H1 (cell line): ENCODE results near the gene ABLIM1. TPM values are rescaled to one million over a fixed set of nuclear protein-coding genes. Genes with fewer than 3 reads are reported as not detected.

Source experiments
- CTCF ChIA-PET: fragments of 300-600 bp; sonication (Branson Sonifier 250); formaldehyde crosslinking; loops from one replicate; lab custom pipeline; 2021; ENCODE audit not compliant: partially characterized antibody; lab: Charles Lee
- POLR2A ChIA-PET: fragments of 300-600 bp; sonication (Branson Sonifier 250); formaldehyde crosslinking; loops from one replicate; lab custom pipeline; 2021; ENCODE audit warnings: inconsistent platforms; ENCODE audit not compliant: partially characterized antibody; lab: Charles Lee
- DNase-seq, 2 experiments: peaks; one replicate each; pipeline versions ENCODE4 v3.0.0 to v3.0.0-alpha.2; 2010 to 2022; ENCODE audit warnings: low spot score in 2 of 2, low read depth in 1 of 2, mixed read lengths in 1 of 2
- FAIRE-seq: peaks from 2 replicates; lab custom pipeline; 2011; peaks lifted over from hg19 to GRCh38; lab: Jason Lieb, UNC
- H2AFZ ChIP-seq: 2 replicates; pipeline ENCODE4 v1.8.1; 2012; ENCODE audit warnings: low read length, inconsistent platforms
- H2AK5ac ChIP-seq: 2 replicates; pipeline ENCODE4 v1.6.1; 2013; ENCODE audit warnings: low read depth, low read length
- H2BK120ac ChIP-seq: replicated peaks from 2 replicates; pipeline ENCODE3; 2013; ENCODE audit warnings: low read depth, low read length, inconsistent platforms
- H2BK12ac ChIP-seq: 2 replicates; pipeline ENCODE4 v1.6.1; 2013; ENCODE audit warnings: low read depth, low read length
- H2BK15ac ChIP-seq: 2 replicates; pipeline ENCODE4 v1.6.1; 2013; ENCODE audit warnings: low read length
- H2BK20ac ChIP-seq: 2 replicates; pipeline ENCODE4 v1.6.1; 2013; ENCODE audit warnings: low read length
- H2BK5ac ChIP-seq: 2 replicates; pipeline ENCODE4 v1.6.1; 2013; ENCODE audit warnings: low read depth, low read length
- H3K14ac ChIP-seq: 2 replicates; pipeline ENCODE4 v1.6.1; 2013; ENCODE audit warnings: inconsistent platforms; ENCODE audit not compliant: insufficient read length
- H3K18ac ChIP-seq: 2 replicates; pipeline ENCODE4 v1.6.1; 2013; ENCODE audit warnings: low read length; ENCODE audit errors: extremely low read depth
- H3K23ac ChIP-seq: 2 replicates; pipeline ENCODE4 v1.6.1; 2013; ENCODE audit warnings: inconsistent platforms; ENCODE audit not compliant: insufficient read length
- H3K23me2 ChIP-seq: 2 replicates; pipeline ENCODE4 v1.6.1; 2013; ENCODE audit warnings: low read depth, low read length
- H3K27ac ChIP-seq: 2 replicates; pipeline ENCODE4 v1.6.1; 2011; ENCODE audit warnings: low read depth, low read length, inconsistent platforms
- H3K27me3 ChIP-seq, 4 experiments: replicated peaks in 1 of 4; 1 replicate in 1 of 4; 2 replicates in 3 of 4; pipeline versions ENCODE4 v1.6.1 to v1.8.1; 2011 to 2013; ENCODE audit warnings: low read length in 3 of 4, mild to moderate bottlenecking in 3 of 4, inconsistent platforms in 2 of 4, mixed read lengths in 2 of 4, moderate library complexity in 1 of 4; ENCODE audit not compliant: control insufficient read depth in 3 of 4, insufficient read depth in 3 of 4; ENCODE audit errors: extremely low read depth in 1 of 4
- H3K36me3 ChIP-seq, 4 experiments: 2 replicates each; pipeline versions ENCODE4 v1.6.1 to v1.8.1; 2011 to 2013; ENCODE audit warnings: mild to moderate bottlenecking in 4 of 4, low read length in 3 of 4, moderate library complexity in 2 of 4, control low read depth in 1 of 4, inconsistent platforms in 1 of 4; ENCODE audit not compliant: insufficient read depth in 4 of 4, control insufficient read depth in 2 of 4
- H3K4ac ChIP-seq: replicated peaks from 2 replicates; pipeline ENCODE3; 2013; ENCODE audit warnings: low read length, low read depth, mixed read lengths, inconsistent platforms; ENCODE audit not compliant: insufficient read length
- H3K4me1 ChIP-seq, 4 experiments: replicated peaks in 1 of 4; 1 replicate in 1 of 4; 2 replicates in 3 of 4; pipeline versions ENCODE4 v1.6.1 to v1.8.1; 2011 to 2013; ENCODE audit warnings: low read length in 3 of 4, inconsistent platforms in 2 of 4, mixed read lengths in 1 of 4; ENCODE audit not compliant: insufficient read depth in 4 of 4, control insufficient read depth in 3 of 4
- H3K4me2 ChIP-seq, 2 experiments: 2 replicates each; pipeline versions ENCODE4 v1.6.1 to v1.8.1; 2011 to 2013; ENCODE audit warnings: low read depth in 2 of 2, low read length in 2 of 2, control low read depth in 1 of 2, inconsistent platforms in 1 of 2, mild to moderate bottlenecking in 1 of 2; ENCODE audit not compliant: insufficient read depth in 1 of 2
- H3K4me3 ChIP-seq, 4 experiments: fragments of 200-600, 300-600 bp in 1 of 4; sonication (generic), shearing (Covaris generic), sonication (Bioruptor Twin) in 1 of 4; 2 replicates each; pipeline versions ENCODE4 v1.5.1 to v1.8.1; 2011 to 2016; ENCODE audit warnings: low read length in 4 of 4, low read depth in 3 of 4, control low read depth in 2 of 4, inconsistent platforms in 2 of 4, mild to moderate bottlenecking in 2 of 4, mixed read lengths in 1 of 4, moderate library complexity in 1 of 4; ENCODE audit not compliant: insufficient read depth in 2 of 4; ENCODE audit errors: extremely low read depth in 1 of 4
- H3K56ac ChIP-seq: replicated peaks from 2 replicates; pipeline ENCODE3; 2013; ENCODE audit warnings: low read depth, mild to moderate bottlenecking, mixed read lengths, low read length, inconsistent platforms; ENCODE audit not compliant: insufficient read length
- H3K79me1 ChIP-seq: 2 replicates; pipeline ENCODE4 v1.6.1; 2013; ENCODE audit warnings: low read depth, low read length, control low read depth
- H3K79me2 ChIP-seq, 2 experiments: 2 replicates each; pipeline versions ENCODE4 v1.6.1 to v1.8.1; 2012 to 2013; ENCODE audit warnings: low read length in 2 of 2, mild to moderate bottlenecking in 2 of 2, inconsistent platforms in 1 of 2; ENCODE audit not compliant: insufficient read depth in 2 of 2, control insufficient read depth in 1 of 2
- H3K9ac ChIP-seq, 4 experiments: replicated peaks in 1 of 4; 1 replicate in 1 of 4; 2 replicates in 3 of 4; pipeline versions ENCODE4 v1.6.1 to v1.8.1; 2011 to 2013; ENCODE audit warnings: low read depth in 3 of 4, low read length in 3 of 4, control low read depth in 2 of 4, mild to moderate bottlenecking in 2 of 4, moderate library complexity in 2 of 4, inconsistent platforms in 1 of 4; ENCODE audit errors: extremely low read depth in 1 of 4
- H3K9me3 ChIP-seq, 2 experiments: 2 replicates each; pipeline versions ENCODE4 v1.6.1 to v1.8.1; 2012 to 2013; ENCODE audit warnings: mild to moderate bottlenecking in 2 of 2, moderate library complexity in 2 of 2, control low read depth in 1 of 2, inconsistent platforms in 1 of 2, low read depth in 1 of 2, low read length in 1 of 2, mixed read lengths in 1 of 2; ENCODE audit not compliant: insufficient read depth in 2 of 2
- H4K20me1 ChIP-seq, 2 experiments: replicated peaks in 1 of 2; 2 replicates each; pipeline versions ENCODE3 to v1.8.1; 2011 to 2013; ENCODE audit warnings: inconsistent platforms in 2 of 2, low read length in 2 of 2, mild to moderate bottlenecking in 1 of 2; ENCODE audit not compliant: insufficient read depth in 2 of 2, control insufficient read depth in 1 of 2
- H4K5ac ChIP-seq: 2 replicates; pipeline ENCODE4 v1.6.1; 2013; ENCODE audit warnings: low read length, low read depth, mixed read lengths, inconsistent platforms; ENCODE audit not compliant: insufficient read length
- H4K8ac ChIP-seq: 2 replicates; pipeline ENCODE4 v1.8.0; 2013; ENCODE audit warnings: mild to moderate bottlenecking, moderate library complexity, low read length, inconsistent platforms; ENCODE audit not compliant: insufficient read depth; ENCODE audit errors: extremely low read depth
- H4K91ac ChIP-seq: replicated peaks from 2 replicates; pipeline ENCODE3; 2013; ENCODE audit warnings: low read length, mixed read lengths, inconsistent platforms; ENCODE audit not compliant: insufficient read length
- CHD1 ChIP-seq: IDR thresholded peaks from 2 replicates; pipeline ENCODE4 v1.6.1; 2012; ENCODE audit warnings: low read depth, low read length, improper control_type of control experiment
- CREB1 ChIP-seq: IDR thresholded peaks from 2 replicates; pipeline ENCODE4 v1.6.1; 2012; ENCODE audit warnings: inconsistent platforms
- EP300 ChIP-seq, 2 experiments: IDR thresholded peaks; 1 replicate in 1 of 2; 2 replicates in 1 of 2; pipeline ENCODE4 v1.6.1; 2011 to 2012; ENCODE audit warnings: low read depth in 2 of 2, low read length in 2 of 2, mild to moderate bottlenecking in 2 of 2, borderline replicate concordance in 1 of 2, inconsistent platforms in 1 of 2, moderate library complexity in 1 of 2
- HDAC6 ChIP-seq: IDR thresholded peaks from one replicate; pipeline ENCODE4 v1.7.1; 2012; ENCODE audit warnings: low read depth, mild to moderate bottlenecking, inconsistent platforms, low read length, moderate library complexity
- KDM5A ChIP-seq: fragments of 200-600 bp; IDR thresholded peaks from 2 replicates; pipeline ENCODE4 v1.7.1; 2012; ENCODE audit warnings: mild to moderate bottlenecking, low read length, inconsistent platforms, mixed read lengths
- MAX ChIP-seq: IDR thresholded peaks from 2 replicates; pipeline ENCODE4 v1.6.1; 2012; ENCODE audit warnings: inconsistent platforms
- NRF1 ChIP-seq: IDR thresholded peaks from 2 replicates; pipeline ENCODE4 v1.6.1; 2011; ENCODE audit warnings: mild to moderate bottlenecking, low read depth, low read length, improper control_type of control experiment
- POU5F1 ChIP-seq: IDR thresholded peaks from 2 replicates; pipeline ENCODE4 v1.6.1; 2011; ENCODE audit warnings: low read depth, mild to moderate bottlenecking, low read length, moderate library complexity
- RAD21 ChIP-seq, 2 experiments: IDR thresholded peaks in 1 of 2; conservative IDR thresholded peaks in 1 of 2; 2 replicates each; pipeline ENCODE4 v1.6.1; 2011; ENCODE audit warnings: low read depth in 2 of 2, low read length in 2 of 2, improper control_type of control experiment in 1 of 2, inconsistent platforms in 1 of 2, mild to moderate bottlenecking in 1 of 2, moderate library complexity in 1 of 2
- RBBP5 ChIP-seq: IDR thresholded peaks from 2 replicates; pipeline ENCODE4 v1.7.1; 2012; ENCODE audit warnings: low read depth, mild to moderate bottlenecking, inconsistent platforms, low read length, moderate library complexity, borderline replicate concordance
- SP2 ChIP-seq: IDR thresholded peaks from 2 replicates; pipeline ENCODE4 v1.6.1; 2012; ENCODE audit warnings: mild to moderate bottlenecking, low read length, inconsistent platforms
- TAF1 ChIP-seq: IDR thresholded peaks from 2 replicates; pipeline ENCODE4 v1.6.1; 2011; ENCODE audit warnings: mild to moderate bottlenecking, low read depth, low read length
- USF2 ChIP-seq: IDR thresholded peaks from 2 replicates; pipeline ENCODE4 v1.6.1; 2011; ENCODE audit warnings: low read length, improper control_type of control experiment
- WGBS, 2 experiments: shearing (Covaris generic) in 1 of 2; methylation state at CpG; one replicate each; pipeline versions ENCODE4 v1.1.6 to v1.1.7; 2013 to 2015; ENCODE audit warnings: low lambda C conversion rate in 2 of 2, mixed read lengths in 2 of 2, inconsistent platforms in 1 of 2, low coverage in 1 of 2, missing lambda C conversion rate in 1 of 2; ENCODE audit not compliant: insufficient replicate concordance in 2 of 2, insufficient coverage in 1 of 2, insufficient read length in 1 of 2; ENCODE audit errors: extremely low coverage in 1 of 2, missing lambda C conversion rate in 1 of 2; 5-methylcytosine and 5-hydroxymethylcytosine counted together
- polyA plus RNA-seq, 7 experiments: library from polyadenylated mRNA; depleted of rRNA in 3 of 7; stranded (reverse) in 5 of 7; unstranded in 2 of 7; fragments of >200 nt in 5 of 7; fragments of 200-250 nt in 2 of 7; gene quantifications; 1 replicate in 5 of 7; 2 replicates in 1 of 7; 4 replicates in 1 of 7; pipeline versions ENCODE4 v1.2.1 to v1.2.3, GENCODE V29; 2011 to 2013; ENCODE audit warnings: missing spikeins in 2 of 7, mixed read lengths in 2 of 7
- total RNA-seq: library from RNA; stranded (reverse); fragmentation: NEBNext Ultra II Directional; extraction: Animal tissue kit (Norgen Biotek cat#: 25700); gene quantifications from 2 replicates; pipeline ENCODE4 v1.2.1, GENCODE V29; 2021

Gene ABLIM1
- total and polyA plus RNA-seq, 2 of the 8 experiments (the other 6 are each of a cell fraction or from before 2014, with no cell fraction given), result 51.2 to 51.7 TPM

- Histone ChIP-seq H3K18ac (no peak overlapping the region), H3K27ac (no peak overlapping the region), H2BK15ac (no peak overlapping the region), H4K91ac (no peak overlapping the region), H4K20me1 (no peaks in the 10 kb centered on the region), H2BK5ac (no peak overlapping the region), H2AFZ (no peak overlapping the region), H2AK5ac (no peak overlapping the region), H2BK120ac (no peak overlapping the region), H3K23me2 (peaks cover 15% of the 10 kb centered on the region; the same call in 1 of the 2 replicates), H3K36me3 (no peaks in the 10 kb centered on the region), H3K14ac (no peak overlapping the region), H2BK12ac (no peak overlapping the region), H3K4me2 (no peak overlapping the region), H3K79me2 (no peaks in the 10 kb centered on the region), H3K9me3 (no peaks in the 10 kb centered on the region), H4K5ac (no peak overlapping the region), H3K27me3 (peaks cover 8 to 17% (median 13%) of the 10 kb centered on the region in 4 experiments; a peak in 6 of 7 replicates), H3K4me1 (peaks cover 0 to 10% (median 2%) of the 10 kb centered on the region in 4 experiments; a peak in 5 of 7 replicates), H3K4ac (no peak overlapping the region), H3K9ac (no peak overlapping the region), H4K8ac (no peak overlapping the region), H3K23ac (no peak overlapping the region), H3K79me1 (no peaks in the 10 kb centered on the region), H2BK20ac (no peak overlapping the region), H3K4me3 (no peak overlapping the region), H3K56ac (no peak overlapping the region)
- DNase-seq (no peak), FAIRE-seq (no peak)
- ChIA-PET CTCF (interaction anchor here (1.2 to 7.5 kb wide), 4 partner anchors 10 to 96 kb away, joined by 3 to 98 read pairs (median 36); no protein-coding TSS in a partner anchor), POLR2A (no interaction called here)
- 93% methylated on average over 6 of the region's 6 CpGs; no CpG with 5 or more reads in 1 of the 2 experiments for WGBS, 2 experiments
- no peak for TF ChIP-seq CREB1
- TF ChIP-seq EP300 (IDR thresholded peaks at IDR 0.05; ENCODE audit: borderline replicate concordance in 1 of 2, low read depth in 2 of 2, low read length in 2 of 2), result no peak
- TF ChIP-seq MAX, result no peak
- TF ChIP-seq USF2, result no peak
- TF ChIP-seq RAD21 (IDR thresholded peaks at IDR 0.05 in 1 of 2, conservative IDR thresholded peaks at IDR 0.05 in 1 of 2; ENCODE audit: low read depth in 2 of 2, low read length in 2 of 2), result no peak
- TF ChIP-seq HDAC6, result no peak
- no peak for TF ChIP-seq POU5F1
- no peak for TF ChIP-seq SP2
- no peak for TF ChIP-seq KDM5A
- no peak for TF ChIP-seq CHD1
- TF ChIP-seq NRF1, result no peak
- no peak for TF ChIP-seq RBBP5
- no peak for TF ChIP-seq TAF1
These were observed 258.5 kb downstream of the ABLIM1 start for GRCh38 chr10:114399576-114399975.
